K562 (cell line): ENCODE results near the gene LGALS12. TPM values are rescaled to one million over a fixed set of nuclear protein-coding genes. Genes with fewer than 3 reads are reported as not detected.
A peak's percentile ranks its signal among the peaks of the same experiment; 100 is the strongest.

ENCODE experiments used
- ARNT ChIP-seq, 2 experiments: fragments of 450-650 bp; IDR thresholded peaks; 2 replicates each; pipeline ENCODE4 v1.6.1; 2016; ENCODE audit warnings: mild to moderate bottlenecking in 1 of 2
- POLR2A ChIP-seq: fragments of 450-650 bp; conservative IDR thresholded peaks from 2 replicates; pipeline ENCODE4 v1.6.1; 2016
- POLR2AphosphoS5 ChIP-seq: IDR thresholded peaks from 2 replicates; pipeline ENCODE4 v1.6.1; 2011; ENCODE audit warnings: mild to moderate bottlenecking, low read depth, low read length, moderate library complexity; ENCODE audit not compliant: control insufficient read depth, insufficient read depth
- REST ChIP-seq, 2 experiments: fragments of 450-650 bp; formaldehyde crosslinking in 1 of 2; IDR thresholded peaks; 2 replicates each; pipeline versions ENCODE4 v1.4.0 to v1.6.1; 2014 to 2020; ENCODE audit warnings: mild to moderate bottlenecking in 2 of 2, borderline replicate concordance in 1 of 2, low read depth in 1 of 2
- RNF2 ChIP-seq: sonication (generic); IDR thresholded peaks from 2 replicates; pipeline ENCODE4 v1.6.1; 2016
- ZBTB26 ChIP-seq: fragments of 450-650 bp; formaldehyde crosslinking; IDR thresholded peaks from 2 replicates; pipeline ENCODE4 v1.4.0; 2022; ENCODE audit warnings: missing genetic modification characterization
- ZNF212 ChIP-seq: fragments of 450-650 bp; formaldehyde crosslinking; IDR thresholded peaks from 2 replicates; pipeline ENCODE4 v1.4.0; 2020; ENCODE audit warnings: mild to moderate bottlenecking
- ZNF444 ChIP-seq: fragments of 250-450 bp; sonication (Bioruptor Pico); IDR thresholded peaks from 2 replicates; pipeline ENCODE4 v1.4.0; 2020; ENCODE audit warnings: mild to moderate bottlenecking, moderate library complexity
- ZNF449 ChIP-seq: fragments of 250-450 bp; sonication (Bioruptor Pico); IDR thresholded peaks from 2 replicates; pipeline ENCODE4 v1.8.0; 2022; ENCODE audit warnings: moderate library complexity, mild to moderate bottlenecking, inconsistent platforms
- ZNF57 ChIP-seq: fragments of 450-650 bp; formaldehyde crosslinking; IDR thresholded peaks from 2 replicates; pipeline ENCODE4 v1.4.0; 2020; ENCODE audit warnings: mild to moderate bottlenecking, moderate library complexity
- ZNF717 ChIP-seq: fragments of 250-450 bp; sonication (Bioruptor Pico); IDR thresholded peaks from 2 replicates; pipeline ENCODE4 v1.5.0; 2021
- polyA plus RNA-seq, 8 experiments: library from polyadenylated mRNA; depleted of rRNA in 4 of 8; stranded (reverse) in 5 of 8; unstranded in 3 of 8; fragments of >200 nt; fragmentation: Nextera tagmentation in 2 of 8; fragmentation: Illumina TruSeq in 1 of 8; extraction: Ambion mirVana in 2 of 8; extraction: Trizol in 1 of 8; gene quantifications; 2 replicates each; pipeline versions ENCODE4 v1.2.1 to v1.2.3, GENCODE V29; 2011 to 2014; ENCODE audit warnings: inconsistent platforms in 1 of 8, missing spikeins in 1 of 8
- total RNA-seq, 7 experiments: library from RNA; depleted of rRNA in 6 of 7; stranded (reverse); fragments of >200 nt in 6 of 7; fragmentation: Illumina TruSeq in 2 of 7; extraction: Trizol in 2 of 7; gene quantifications; 2 replicates each; pipeline versions ENCODE4 v1.2.1 to v1.2.3, GENCODE V29; 2011 to 2021; ENCODE audit warnings: low replicate concordance in 1 of 7
- TF ChIP-seq, protein P1 (sequence below), 3 experiments: fragments of 200-800 bp in 1 of 3; fragments of 250-450 bp in 1 of 3; fragments of 450-650 bp in 1 of 3; sonication (Bioruptor Pico) in 1 of 3; sonication (Bioruptor generic) in 1 of 3; formaldehyde crosslinking in 1 of 3; IDR thresholded peaks; 2 replicates each; pipeline versions ENCODE4 v1.6.1 to v1.8.0; 2016 to 2022; ENCODE audit warnings: mild to moderate bottlenecking in 2 of 3, missing genetic modification characterization in 2 of 3, missing compliant biosample characterization in 1 of 3, moderate library complexity in 1 of 3

Gene LGALS12
- total and polyA plus RNA-seq, 9 of the 15 experiments (the other 6 are each of a cell fraction or from before 2014, with no cell fraction given) = 0.66 to 8.0 (median 5.0) TPM

DNA sequence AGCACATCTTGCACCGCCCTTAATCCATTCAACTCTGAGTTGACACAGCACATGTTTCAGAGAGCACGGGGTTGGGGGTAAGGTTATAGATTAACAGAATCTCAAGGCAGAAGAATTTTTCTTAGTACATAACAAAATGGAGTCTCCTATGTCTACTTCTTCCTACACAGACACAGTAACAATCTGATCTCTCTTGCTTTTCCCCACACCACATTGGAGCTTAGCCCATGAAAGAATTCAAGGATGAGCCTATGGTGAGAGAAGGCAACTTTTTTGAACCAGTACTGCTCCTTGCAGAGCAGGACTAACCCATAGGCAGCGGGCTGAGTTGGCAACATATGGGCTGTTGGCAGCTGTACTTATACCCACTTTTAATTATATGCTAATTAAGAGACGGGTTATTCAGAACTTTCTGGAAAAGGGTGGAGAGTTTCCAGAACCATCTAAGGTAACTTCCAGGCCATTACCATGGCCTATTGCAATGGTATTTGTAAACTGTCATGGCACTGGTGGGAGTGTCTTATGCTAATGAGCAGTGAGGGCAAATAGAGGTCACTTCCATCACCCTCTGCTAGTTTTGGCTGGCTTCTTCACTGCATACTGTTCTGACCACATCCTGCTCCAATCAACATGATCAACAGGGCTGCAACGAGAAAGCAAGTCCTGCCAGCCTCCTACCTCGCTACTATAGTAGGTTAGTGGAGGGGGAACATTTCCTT lies 25.3 kb downstream of the LGALS12 start (continued):
- peak; percentile 96 for TF ChIP-seq REST (IDR thresholded peaks at IDR 0.05; ENCODE audit: borderline replicate concordance)
- TF ChIP-seq REST (CRISPR knock-in tag; IDR thresholded peaks at IDR 0.05; ENCODE audit: low read depth) = peak; percentile 77; the same call in 1 of the 2 replicates
- TF ChIP-seq, protein P1, sequence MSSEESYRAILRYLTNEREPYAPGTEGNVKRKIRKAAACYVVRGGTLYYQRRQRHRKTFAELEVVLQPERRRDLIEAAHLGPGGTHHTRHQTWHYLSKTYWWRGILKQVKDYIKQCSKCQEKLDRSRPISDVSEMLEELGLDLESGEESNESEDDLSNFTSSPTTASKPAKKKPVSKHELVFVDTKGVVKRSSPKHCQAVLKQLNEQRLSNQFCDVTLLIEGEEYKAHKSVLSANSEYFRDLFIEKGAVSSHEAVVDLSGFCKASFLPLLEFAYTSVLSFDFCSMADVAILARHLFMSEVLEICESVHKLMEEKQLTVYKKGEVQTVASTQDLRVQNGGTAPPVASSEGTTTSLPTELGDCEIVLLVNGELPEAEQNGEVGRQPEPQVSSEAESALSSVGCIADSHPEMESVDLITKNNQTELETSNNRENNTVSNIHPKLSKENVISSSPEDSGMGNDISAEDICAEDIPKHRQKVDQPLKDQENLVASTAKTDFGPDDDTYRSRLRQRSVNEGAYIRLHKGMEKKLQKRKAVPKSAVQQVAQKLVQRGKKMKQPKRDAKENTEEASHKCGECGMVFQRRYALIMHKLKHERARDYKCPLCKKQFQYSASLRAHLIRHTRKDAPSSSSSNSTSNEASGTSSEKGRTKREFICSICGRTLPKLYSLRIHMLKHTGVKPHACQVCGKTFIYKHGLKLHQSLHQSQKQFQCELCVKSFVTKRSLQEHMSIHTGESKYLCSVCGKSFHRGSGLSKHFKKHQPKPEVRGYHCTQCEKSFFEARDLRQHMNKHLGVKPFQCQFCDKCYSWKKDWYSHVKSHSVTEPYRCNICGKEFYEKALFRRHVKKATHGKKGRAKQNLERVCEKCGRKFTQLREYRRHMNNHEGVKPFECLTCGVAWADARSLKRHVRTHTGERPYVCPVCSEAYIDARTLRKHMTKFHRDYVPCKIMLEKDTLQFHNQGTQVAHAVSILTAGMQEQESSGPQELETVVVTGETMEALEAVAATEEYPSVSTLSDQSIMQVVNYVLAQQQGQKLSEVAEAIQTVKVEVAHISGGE (CRISPR knock-in tag; IDR thresholded peaks at IDR 0.05) = peak in 1 of 3 experiments; percentile 68; a peak in 2 of 6 replicates
- 0 out of 2 replicates have a peak, but pooled peaks have one; percentile 10 for TF ChIP-seq POLR2A
- TF ChIP-seq ZNF449 (CRISPR knock-in tag) = peak; percentile 96
- TF ChIP-seq POLR2AphosphoS5 = peak; percentile 55
- peak; percentile 90 for TF ChIP-seq ZNF57 (CRISPR knock-in tag)
- TF ChIP-seq RNF2 = peak; percentile 96
- TF ChIP-seq ZNF212 = peak; percentile 96
- peak in 1 of 2 experiments; percentile 80; a peak in 1 of 4 replicates for TF ChIP-seq ARNT (IDR thresholded peaks at IDR 0.05)
- TF ChIP-seq ZBTB26 = peak; percentile 97
- peak; percentile 78; the same call in 1 of the 2 replicates for TF ChIP-seq ZNF717 (CRISPR knock-in tag)
- peak; percentile 90 for TF ChIP-seq ZNF444 (CRISPR knock-in tag)
